DOHH2 (cell line): ENCODE results near the gene KATNBL1.

Experiments
- H3F3A ChIP-seq: fragments of 200-600 bp; sonication (generic), shearing (Covaris generic); 2 replicates; pipeline ENCODE4 v1.6.0; 2016; ENCODE audit warnings: antibody characterized with exemption, mild to moderate bottlenecking; ENCODE audit not compliant: control insufficient read depth, insufficient read depth
- H3K27ac ChIP-seq: fragments of 200-600 bp; sonication (generic); 2 replicates; pipeline ENCODE4 v1.5.1; 2014; ENCODE audit warnings: low read depth, mild to moderate bottlenecking, low read length, moderate library complexity
- H3K27me3 ChIP-seq: fragments of 200-600 bp; sonication (generic); 2 replicates; pipeline ENCODE4 v1.6.1; 2014; ENCODE audit warnings: mild to moderate bottlenecking, low read length, mixed read lengths; ENCODE audit not compliant: control insufficient read depth
- H3K36me3 ChIP-seq: fragments of 200-600 bp; sonication (generic); 2 replicates; pipeline ENCODE4 v1.6.1; 2014; ENCODE audit warnings: mild to moderate bottlenecking, low read length, moderate library complexity, mixed read lengths; ENCODE audit not compliant: control insufficient read depth
- H3K4me1 ChIP-seq: fragments of 200-600 bp; sonication (generic); 2 replicates; pipeline ENCODE4 v1.6.1; 2014; ENCODE audit warnings: mild to moderate bottlenecking, low read length, mixed read lengths; ENCODE audit not compliant: control insufficient read depth
- H3K4me2 ChIP-seq: fragments of 200-600 bp; sonication (generic); 2 replicates; pipeline ENCODE4 v1.6.0; 2014; ENCODE audit warnings: mild to moderate bottlenecking, low read length, moderate library complexity
- H3K4me3 ChIP-seq: fragments of 200-600 bp; sonication (generic); 2 replicates; pipeline ENCODE4 v1.5.1; 2014; ENCODE audit warnings: mild to moderate bottlenecking, low read length, mixed read lengths
- H3K79me2 ChIP-seq: fragments of 200-600 bp; sonication (generic); 2 replicates; pipeline ENCODE4 v1.6.1; 2014; ENCODE audit warnings: mild to moderate bottlenecking, low read length, mixed read lengths; ENCODE audit not compliant: control insufficient read depth
- H3K9me2 ChIP-seq: fragments of 200-600 bp; sonication (generic); replicated peaks from 2 replicates; pipeline ENCODE4 v1.6.1; 2014; ENCODE audit warnings: mild to moderate bottlenecking, low read length, mixed read lengths; ENCODE audit not compliant: control insufficient read depth
- H3K9me3 ChIP-seq: fragments of 200-600 bp; sonication (generic); 2 replicates; pipeline ENCODE4 v1.6.1; 2014; ENCODE audit warnings: antibody characterized with exemption, low read length, mixed read lengths; ENCODE audit not compliant: control insufficient read depth, insufficient read depth
- H4K20me1 ChIP-seq: fragments of 200-600 bp; sonication (generic); 2 replicates; pipeline ENCODE4 v1.6.0; 2014; ENCODE audit warnings: low read depth, mild to moderate bottlenecking, antibody characterized with exemption, low read length, moderate library complexity; ENCODE audit not compliant: control insufficient read depth, insufficient read depth
- CTCF ChIP-seq: fragments of 200-600 bp; sonication (generic); IDR thresholded peaks from one replicate; pipeline ENCODE4 v1.5.1; 2014; ENCODE audit warnings: antibody characterized with exemption, mild to moderate bottlenecking, low read depth, low read length; ENCODE audit not compliant: poor library complexity, severe bottlenecking
- EZH2phosphoT487 ChIP-seq: fragments of 200-600 bp; sonication (generic); IDR thresholded peaks from 2 replicates; pipeline ENCODE4 v1.6.1; 2017; ENCODE audit warnings: borderline replicate concordance, mild to moderate bottlenecking, antibody characterized with exemption, low read length, moderate library complexity, mixed read lengths

KATNBL1 gene

GRCh38 chr15:34243226-34243625 lies 33.3 kb upstream of the KATNBL1 start:
- no peaks in the 10 kb centered on the region for H3K9me3 ChIP-seq
- H3F3A ChIP-seq = no peaks in the 10 kb centered on the region
- no peaks in the 10 kb centered on the region for H3K27me3 ChIP-seq

GRCh38 chr15:34242331-34242710 lies 32.4 kb upstream of the KATNBL1 start:
- Histone ChIP-seq H3K36me3 (peaks cover 3% of the 10 kb centered on the region; the same call in 1 of the 2 replicates), H3K9me3 (no peaks in the 10 kb centered on the region), H4K20me1 (no peaks in the 10 kb centered on the region), H3K4me3 (no peak overlapping the region), H3K27ac (no peak overlapping the region), H3K79me2 (no peaks in the 10 kb centered on the region), H3K27me3 (no peaks in the 10 kb centered on the region), H3K4me1 (no peaks in the 10 kb centered on the region), H3K4me2 (no peak overlapping the region), H3K9me2 (no peaks in the 10 kb centered on the region), H3F3A (no peaks in the 10 kb centered on the region)
- TF ChIP-seq CTCF (no peak), EZH2phosphoT487 (no peak)

More at GRCh38 chr15:34243226-34243625, 33.3 kb upstream of the KATNBL1 start:
- Histone ChIP-seq H3K27ac (no peak overlapping the region), H3K4me3 (no peak overlapping the region), H3K4me1 (no peaks in the 10 kb centered on the region), H3K36me3 (peaks cover 3% of the 10 kb centered on the region; the same call in 1 of the 2 replicates), H3K9me2 (no peaks in the 10 kb centered on the region), H3K79me2 (no peaks in the 10 kb centered on the region), H3K4me2 (no peak overlapping the region), H4K20me1 (no peaks in the 10 kb centered on the region)
- no peak for TF ChIP-seq EZH2phosphoT487
- TF ChIP-seq CTCF = no peak

GRCh38 chr15:34241376-34242330 lies 31.8 kb upstream of the KATNBL1 start:
- no peaks in the 10 kb centered on the region for H4K20me1 ChIP-seq
- H3K9me2 ChIP-seq = no peaks in the 10 kb centered on the region
- peaks cover 3% of the 10 kb centered on the region; the same call in 1 of the 2 replicates for H3K36me3 ChIP-seq
- H3K9me3 ChIP-seq = no peaks in the 10 kb centered on the region
- H3K27me3 ChIP-seq = no peaks in the 10 kb centered on the region
- no peaks in the 10 kb centered on the region for H3K4me1 ChIP-seq
- H3K27ac ChIP-seq = no peak overlapping the region
- H3K79me2 ChIP-seq = no peaks in the 10 kb centered on the region
- no peak overlapping the region for H3K4me2 ChIP-seq
- TF ChIP-seq EZH2phosphoT487 = no peak
- TF ChIP-seq CTCF = peak; percentile 70
- no peak overlapping the region for H3K4me3 ChIP-seq
- H3F3A ChIP-seq = no peaks in the 10 kb centered on the region
